Thyroid gland (tissue), 4 donors: Measurements from ENCODE around the gene DLG3.

Experiments
- POLR2A ChIP-seq, 2 donors: fragments of 450-650 bp; IDR thresholded peaks; one replicate each; pipeline ENCODE4 v1.6.1; 2017; ENCODE audit warnings: antibody characterized with exemption in 2 of 2, mild to moderate bottlenecking in 2 of 2, moderate library complexity in 1 of 2
- TF ChIP-seq, protein P1 (sequence below), 6 experiments: fragments of 200-600 bp in 3 of 6; fragments of 450-650 bp in 3 of 6; sonication (generic) in 3 of 6; IDR thresholded peaks; one replicate each; pipeline ENCODE4 v1.5.1; 2016 to 2019; ENCODE audit warnings: antibody characterized with exemption in 6 of 6, mild to moderate bottlenecking in 2 of 6, inconsistent platforms in 1 of 6, moderate library complexity in 1 of 6

GRCh38 chrX:70426286-70427278 lies 18.1 kb upstream of the DLG3 start:
- TF ChIP-seq, protein P1, sequence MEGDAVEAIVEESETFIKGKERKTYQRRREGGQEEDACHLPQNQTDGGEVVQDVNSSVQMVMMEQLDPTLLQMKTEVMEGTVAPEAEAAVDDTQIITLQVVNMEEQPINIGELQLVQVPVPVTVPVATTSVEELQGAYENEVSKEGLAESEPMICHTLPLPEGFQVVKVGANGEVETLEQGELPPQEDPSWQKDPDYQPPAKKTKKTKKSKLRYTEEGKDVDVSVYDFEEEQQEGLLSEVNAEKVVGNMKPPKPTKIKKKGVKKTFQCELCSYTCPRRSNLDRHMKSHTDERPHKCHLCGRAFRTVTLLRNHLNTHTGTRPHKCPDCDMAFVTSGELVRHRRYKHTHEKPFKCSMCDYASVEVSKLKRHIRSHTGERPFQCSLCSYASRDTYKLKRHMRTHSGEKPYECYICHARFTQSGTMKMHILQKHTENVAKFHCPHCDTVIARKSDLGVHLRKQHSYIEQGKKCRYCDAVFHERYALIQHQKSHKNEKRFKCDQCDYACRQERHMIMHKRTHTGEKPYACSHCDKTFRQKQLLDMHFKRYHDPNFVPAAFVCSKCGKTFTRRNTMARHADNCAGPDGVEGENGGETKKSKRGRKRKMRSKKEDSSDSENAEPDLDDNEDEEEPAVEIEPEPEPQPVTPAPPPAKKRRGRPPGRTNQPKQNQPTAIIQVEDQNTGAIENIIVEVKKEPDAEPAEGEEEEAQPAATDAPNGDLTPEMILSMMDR (IDR thresholded peaks at IDR 0.05), result no peak
- TF ChIP-seq POLR2A (IDR thresholded peaks at IDR 0.05), result no peak
